Ovary (tissue), 1 donor: ENCODE results near the gene TOR3A.

Experiments
- EP300 ChIP-seq: sonication (generic); formaldehyde crosslinking; IDR thresholded peaks from one replicate; pipeline ENCODE4 v1.6.1; 2017; ENCODE audit warnings: antibody characterized with exemption
- POLR2A ChIP-seq: fragments of 450-650 bp; IDR thresholded peaks from one replicate; pipeline ENCODE4 v1.6.1; 2017; ENCODE audit warnings: antibody characterized with exemption, mild to moderate bottlenecking, moderate library complexity

GRCh38 chr1:179129702-179130473, 48.0 kb downstream of the TOR3A start:
- TF ChIP-seq EP300 (no peak), POLR2A (no peak)
